HG02588 (cell line): ENCODE measurements around the gene SUPT20HL1.

Experiments used
- ATAC-seq: cut with Tn5 transposase; IDR thresholded peaks from one replicate; pipeline ENCODE4 v1.9.1; 2021; ENCODE audit warnings: mild to moderate bottlenecking, moderate library complexity; ENCODE audit not compliant: unreplicated experiment

SUPT20HL1 gene

DNA sequence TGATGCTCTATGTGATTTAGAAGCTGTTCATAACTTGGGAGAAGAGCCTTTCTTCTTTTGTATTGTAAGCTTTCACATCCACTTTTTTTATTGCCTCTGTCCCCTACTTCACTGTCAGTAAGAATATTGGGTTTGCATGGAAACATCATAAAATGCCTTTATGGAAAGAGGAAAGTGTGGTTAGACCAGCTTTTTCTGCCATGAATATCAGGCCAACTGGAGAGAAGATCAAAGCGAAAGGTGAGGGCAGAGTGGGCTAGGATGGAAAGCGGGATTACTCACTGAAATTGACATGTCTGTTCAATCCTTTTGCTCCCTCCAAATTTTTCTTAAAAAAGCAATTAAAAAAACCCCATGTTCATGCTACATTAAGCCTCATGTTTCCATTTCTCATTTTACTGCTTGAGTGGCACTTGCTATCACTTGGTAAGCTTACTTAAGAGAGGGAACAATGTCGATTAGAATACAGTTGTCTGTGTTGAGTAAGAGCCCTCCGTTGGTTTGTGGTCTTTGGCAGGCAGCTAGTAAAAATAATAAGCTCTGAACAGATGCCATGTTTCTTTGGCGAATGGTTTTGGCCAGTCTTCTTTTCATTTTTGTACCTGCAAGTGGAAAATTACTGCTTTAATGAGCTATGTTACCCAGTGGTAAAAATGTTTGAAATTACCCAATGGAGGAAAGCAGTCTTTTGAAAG is 35.9 kb downstream of the SUPT20HL1 start:
- no peak for ATAC-seq

GRCh38 chrX:24396931-24397279 is 36.5 kb downstream of the SUPT20HL1 start:
- ATAC-seq, result no peak

DNA sequence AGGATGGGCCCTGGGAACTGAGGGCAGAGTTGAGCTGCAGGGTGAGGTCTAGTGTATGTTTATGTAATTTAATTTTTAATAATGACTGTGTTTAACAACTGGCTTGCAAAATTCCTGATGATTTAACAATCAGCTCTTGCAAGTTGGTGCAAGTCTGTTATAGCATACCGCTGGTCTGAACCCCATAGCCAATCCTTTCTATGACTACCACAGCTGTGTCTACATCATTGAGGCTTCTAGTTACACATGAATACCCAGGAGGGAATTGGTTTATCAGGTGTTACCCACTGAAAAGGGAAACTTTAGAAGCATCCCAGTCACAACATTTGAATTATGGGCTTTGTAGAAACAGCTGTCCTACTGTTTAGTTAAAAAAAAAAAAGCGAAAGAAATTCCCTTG is 38.3 kb downstream of the SUPT20HL1 start:
- ATAC-seq, result no peak

DNA sequence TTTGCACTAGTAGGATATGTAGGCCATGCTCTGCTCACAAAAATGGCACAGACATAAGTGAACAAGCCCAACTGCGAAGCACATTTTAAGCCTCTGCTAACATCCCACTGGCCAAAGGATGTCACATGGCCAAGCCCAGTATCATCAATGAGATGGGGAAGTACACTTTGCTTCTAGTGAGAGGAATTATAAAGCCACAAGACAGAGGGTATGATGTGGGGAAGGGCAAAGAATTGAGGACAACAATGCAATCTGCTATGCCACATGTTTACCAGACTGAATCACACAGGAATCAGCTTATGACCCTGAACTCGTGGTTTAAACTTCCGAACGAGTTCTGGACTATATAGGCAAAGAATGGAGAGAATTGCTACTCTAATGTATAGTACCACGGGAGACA is 39.1 kb downstream of the SUPT20HL1 start:
- no peak for ATAC-seq

DNA sequence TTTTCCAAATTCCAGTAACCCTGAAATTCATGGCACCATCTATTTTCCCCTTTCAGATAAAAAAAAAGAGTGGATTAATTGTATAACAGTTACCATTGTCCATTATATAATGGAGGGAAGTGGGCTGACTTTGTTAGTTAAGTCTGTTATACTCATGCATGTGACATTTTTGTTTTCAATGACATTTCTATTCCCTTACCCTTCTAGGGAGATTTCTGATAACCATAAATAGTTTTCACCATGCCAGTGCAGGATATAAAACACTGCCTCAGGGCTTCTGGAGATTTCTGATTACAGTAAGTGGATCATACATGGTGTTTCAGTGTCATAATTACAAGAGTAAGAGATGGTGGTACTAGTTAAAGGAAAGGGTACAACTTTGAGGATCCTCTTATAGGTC is 45.5 kb downstream of the SUPT20HL1 start:
- ATAC-seq, result no peak
